Epidermal melanocyte (primary cell): ENCODE measurements around the gene ASXL1.

ENCODE experiments used
- DNase-seq: peaks from one replicate; pipeline ENCODE4 v3.0.0; 2011; ENCODE audit warnings: low spot score; ENCODE audit not compliant: insufficient read length

Gene ASXL1

GRCh38 chr20:32479012-32479411 is 120.9 kb downstream of the ASXL1 start:
- DNase-seq: no peak

GRCh38 chr20:32479697-32480171 is 121.6 kb downstream of the ASXL1 start:
- DNase-seq: no peak

- DNase-seq: no peak
Measured at GRCh38 chr20:32480371-32481241, 122.5 kb downstream of the ASXL1 start.

- DNase-seq: no peak
Measured at GRCh38 chr20:32481311-32482142, 123.4 kb downstream of the ASXL1 start.

GRCh38 chr20:32482143-32482441 is 124.0 kb downstream of the ASXL1 start:
- no peak for DNase-seq

- no peak for DNase-seq
Measured at GRCh38 chr20:32482442-32483261, 124.5 kb downstream of the ASXL1 start.

GRCh38 chr20:32483351-32484224 is 125.5 kb downstream of the ASXL1 start:
- DNase-seq: no peak

GRCh38 chr20:32484225-32484957 is 126.3 kb downstream of the ASXL1 start:
- DNase-seq: no peak

GRCh38 chr20:32484958-32485769 is 127.0 kb downstream of the ASXL1 start:
- DNase-seq: peak; percentile 64

GRCh38 chr20:32485770-32486478 is 127.8 kb downstream of the ASXL1 start:
- no peak for DNase-seq

- DNase-seq: no peak
Measured at GRCh38 chr20:32487381-32487780, 129.2 kb downstream of the ASXL1 start.

GRCh38 chr20:32488066-32488838 is 130.1 kb downstream of the ASXL1 start:
- no peak for DNase-seq
